Activated CD4-positive, CD25-positive, alpha-beta regulatory T cell treated with anti-CD3 and anti-CD28 coated beads, Interleukin-2, amount 50 U/mL, for 24 hours (primary cell): Measurements from ENCODE around the gene CD52.
"Not testable (repeated sequence)": the region's sequence is repeated elsewhere in the genome, so short reads cannot be mapped to it uniquely, and the experiment has no call there.

Experiments
- ATAC-seq, 2 donors: fragments of 150-1000 bp; cut with Tn5 transposase; one replicate each; pipeline ENCODE4 v1.10.0; 2021; ENCODE audit warnings: mild to moderate bottlenecking in 1 of 2, moderate library complexity in 1 of 2

CD52 gene

DNA sequence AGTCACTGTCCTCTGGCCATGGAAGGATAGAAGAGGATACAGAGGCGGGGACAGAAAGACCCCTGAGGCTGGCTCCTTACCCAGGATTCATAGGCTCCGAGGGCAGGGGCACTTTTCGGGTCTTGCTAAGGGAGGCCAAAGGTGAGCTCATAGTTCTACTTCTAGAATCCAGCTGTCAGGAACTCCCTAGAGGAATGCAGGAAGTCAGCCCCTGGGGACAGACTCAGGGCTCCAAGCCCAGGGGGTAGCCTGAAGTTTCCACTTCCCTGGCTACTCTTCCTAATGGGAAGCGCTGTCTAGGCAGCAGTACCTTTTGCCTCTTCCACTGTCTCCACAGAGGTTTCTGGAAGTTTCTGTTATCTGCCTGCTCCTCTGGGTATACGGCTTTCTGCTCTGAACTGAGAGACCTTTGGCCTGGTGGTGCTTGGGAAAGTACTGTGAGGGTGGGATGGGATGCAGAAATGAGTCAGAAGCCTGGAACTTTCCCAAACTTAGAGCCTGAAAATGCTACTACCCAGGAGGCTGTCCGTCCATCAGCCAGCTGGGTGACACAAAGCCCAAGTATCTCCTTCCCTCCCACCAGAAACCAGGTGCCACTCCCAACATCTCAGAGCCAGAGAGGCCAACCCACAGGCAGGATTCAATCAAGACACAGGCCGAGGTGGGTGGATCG lies 14.9 kb upstream of the CD52 start:
- ATAC-seq = no peak

- ATAC-seq = no peak
Observed at GRCh38 chr1:26305667-26306289, 12.0 kb upstream of the CD52 start.

- ATAC-seq = peak; percentile 100
Observed at GRCh38 chr1:26306290-26307229, 11.2 kb upstream of the CD52 start, which contains the start of gene UBXN11. UBXN11 (minus strand) TSS chr1:26306636; CDS start chr1:26302883, 3,753 bp downstream.

DNA sequence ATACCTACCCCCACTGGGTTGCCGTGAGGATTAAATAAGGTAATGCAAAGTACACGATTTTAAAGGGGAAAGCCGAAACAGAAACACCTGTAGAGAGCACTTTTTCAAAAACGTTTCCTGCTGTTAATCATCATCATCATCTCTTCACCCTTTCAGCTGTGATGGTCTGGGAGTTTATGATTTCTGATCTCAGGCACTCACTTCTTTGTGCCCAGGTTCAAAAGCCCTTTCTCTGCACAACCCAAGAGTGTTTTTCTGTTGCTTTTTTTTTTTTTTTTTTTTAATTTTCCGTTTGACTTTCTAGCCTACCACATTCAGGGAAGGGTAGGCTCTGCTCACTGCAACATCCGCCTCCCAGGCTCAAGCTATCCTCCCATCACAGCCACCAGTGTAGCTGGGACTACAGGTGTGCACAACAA lies 10.4 kb upstream of the CD52 start:
- no peak for ATAC-seq

- ATAC-seq = not testable (repeated sequence)
Observed at GRCh38 chr1:26307966-26308899, 9.5 kb upstream of the CD52 start.

GRCh38 chr1:26314501-26314900 lies 3.3 kb upstream of the CD52 start:
- no peak for ATAC-seq

DNA sequence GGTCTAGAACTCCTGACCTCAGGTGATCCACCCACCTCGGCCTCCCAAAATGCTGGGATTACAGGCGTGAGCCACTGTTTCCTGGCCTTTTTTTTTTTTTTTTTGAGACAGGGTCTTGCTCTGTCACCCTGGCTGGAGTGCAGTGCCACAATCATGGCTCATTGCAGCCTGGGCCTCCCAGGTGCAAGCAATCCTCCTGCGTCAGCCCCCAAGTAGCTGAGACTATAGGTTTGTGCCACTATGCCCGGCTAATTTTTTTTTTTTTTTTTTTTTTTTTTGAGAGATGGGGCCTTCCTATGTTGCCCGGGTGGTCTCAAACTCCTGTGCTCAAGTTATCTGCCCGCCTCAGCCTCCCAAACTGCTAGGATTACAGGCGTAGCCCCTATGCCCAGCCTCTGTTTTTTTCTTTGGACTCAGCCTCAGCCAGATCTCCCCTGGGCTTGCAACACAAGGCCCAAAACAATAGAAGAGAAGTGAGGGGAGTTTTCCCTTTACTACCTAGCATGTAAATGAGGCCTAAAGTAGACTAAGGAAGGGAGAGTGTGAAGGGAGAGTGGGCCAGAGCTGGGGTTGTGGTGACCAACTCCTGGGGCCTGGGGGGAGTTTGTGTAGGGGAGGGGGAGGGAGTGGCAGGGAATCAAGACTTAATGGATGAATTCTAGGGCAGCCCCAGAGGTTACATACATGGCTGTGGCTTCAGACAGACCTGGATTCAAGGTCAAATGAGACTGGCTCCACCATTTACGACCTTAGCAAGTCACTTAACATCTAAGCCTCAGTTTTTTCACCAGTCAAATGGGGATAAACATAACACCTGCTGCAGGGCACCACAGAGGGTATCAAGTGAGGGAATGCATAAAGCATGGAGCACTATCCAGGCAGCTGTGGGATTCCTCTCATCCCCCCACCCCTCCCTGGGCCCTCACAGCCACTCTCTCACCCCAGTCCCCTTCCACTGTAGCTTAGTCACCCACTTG lies 1.6 kb upstream of the CD52 start:
- no peak for ATAC-seq

DNA sequence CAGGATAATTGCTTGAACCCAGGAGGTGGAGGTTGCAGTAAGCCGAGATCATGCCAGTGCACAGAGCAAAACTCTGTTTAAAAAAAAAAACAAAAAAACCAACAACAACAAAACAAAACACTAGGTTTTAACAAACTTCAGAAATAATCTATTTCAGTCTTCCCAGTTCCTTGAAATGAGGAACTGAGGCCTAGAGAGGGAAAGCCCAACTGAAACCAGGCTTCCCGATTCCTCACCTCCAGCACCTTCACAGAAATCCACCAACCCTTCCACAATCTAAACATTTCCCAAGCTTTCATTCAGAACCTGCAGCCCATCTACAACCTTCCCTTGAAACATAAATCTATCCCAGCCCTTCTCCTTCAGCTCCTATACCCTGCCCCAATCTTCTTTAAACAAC lies 612 bp upstream of the CD52 start:
- no peak for ATAC-seq

GRCh38 chr1:26318338-26319064 lies 743 bp downstream of the CD52 start:
- peak; percentile 15 to 30 for ATAC-seq

DNA sequence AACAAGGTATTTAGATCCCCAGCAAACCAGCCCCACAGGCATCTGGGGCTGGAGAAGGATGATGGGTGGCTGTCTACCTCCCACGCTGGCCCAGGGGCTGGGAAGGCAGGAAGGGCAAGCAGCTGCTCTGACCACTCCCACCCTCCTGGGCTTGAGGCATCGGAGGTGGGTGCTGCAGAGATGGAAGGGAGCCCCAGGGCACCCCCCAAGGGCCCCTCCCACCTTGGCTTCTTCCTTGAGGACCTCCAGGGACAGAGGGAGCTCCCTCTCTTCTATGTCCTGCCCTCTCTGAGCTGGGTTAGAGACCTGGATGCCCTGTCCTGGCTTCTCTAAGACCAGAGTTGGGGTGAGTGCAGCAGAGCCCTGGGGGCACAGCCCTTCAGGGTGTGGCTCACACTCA lies 3.1 kb downstream of the CD52 start:
- peak in 1 of 2 donors; percentile 1 for ATAC-seq

GRCh38 chr1:26321315-26322041 lies 3.7 kb downstream of the CD52 start:
- ATAC-seq = peak; percentile 77 to 84

DNA sequence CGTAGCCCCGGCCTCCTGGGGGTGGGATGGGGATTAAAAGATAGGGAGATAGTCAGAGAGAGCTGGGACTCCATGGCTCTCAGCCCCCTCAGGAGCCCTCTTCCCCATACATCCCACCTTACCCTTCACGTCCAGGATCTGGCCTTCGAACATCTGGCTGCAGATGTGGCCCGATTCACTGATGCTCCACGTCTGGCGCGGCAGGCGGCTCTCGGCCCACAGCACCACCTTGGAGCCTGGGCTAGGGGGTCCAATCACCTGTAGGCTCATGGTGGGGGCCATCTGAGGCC lies 4.2 kb downstream of the CD52 start:
- ATAC-seq = no peak

DNA sequence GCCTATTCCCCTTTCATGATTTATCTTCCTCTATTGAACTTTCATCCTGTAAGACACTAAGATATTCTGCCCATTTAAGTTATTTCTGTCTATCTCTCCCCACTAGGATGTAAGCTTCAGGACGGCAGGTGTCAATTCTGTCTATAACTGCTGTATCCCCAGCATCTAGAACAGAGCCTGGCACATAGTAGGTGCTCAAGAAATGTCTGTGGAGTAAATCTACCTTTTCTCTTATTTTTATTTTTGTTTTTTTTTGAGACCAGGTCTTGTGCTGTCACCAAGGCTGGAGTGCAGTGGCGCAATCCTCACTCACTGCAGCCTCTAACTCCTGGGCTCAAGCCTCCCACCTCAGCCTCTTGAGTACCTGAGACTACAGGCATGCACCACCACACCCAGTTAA lies 5.6 kb downstream of the CD52 start:
- no peak for ATAC-seq

DNA sequence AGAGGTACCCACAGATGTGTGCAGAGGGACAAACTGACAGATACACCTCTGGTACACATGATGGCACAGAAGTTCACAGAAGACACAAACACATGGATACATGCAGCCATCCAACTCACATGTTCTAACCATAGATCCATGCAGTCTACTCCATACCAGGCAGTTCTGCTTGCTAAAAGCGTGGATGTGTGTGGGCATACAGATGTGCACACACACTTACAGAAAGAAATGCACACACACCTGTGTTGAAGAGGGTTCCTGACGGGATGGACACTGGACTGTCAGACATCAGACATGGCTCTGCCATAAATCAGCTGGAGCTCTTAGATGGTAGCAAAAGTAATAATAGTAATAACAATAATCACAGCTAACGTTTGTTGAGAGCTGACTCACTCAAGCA lies 6.8 kb downstream of the CD52 start:
- ATAC-seq = no peak

DNA sequence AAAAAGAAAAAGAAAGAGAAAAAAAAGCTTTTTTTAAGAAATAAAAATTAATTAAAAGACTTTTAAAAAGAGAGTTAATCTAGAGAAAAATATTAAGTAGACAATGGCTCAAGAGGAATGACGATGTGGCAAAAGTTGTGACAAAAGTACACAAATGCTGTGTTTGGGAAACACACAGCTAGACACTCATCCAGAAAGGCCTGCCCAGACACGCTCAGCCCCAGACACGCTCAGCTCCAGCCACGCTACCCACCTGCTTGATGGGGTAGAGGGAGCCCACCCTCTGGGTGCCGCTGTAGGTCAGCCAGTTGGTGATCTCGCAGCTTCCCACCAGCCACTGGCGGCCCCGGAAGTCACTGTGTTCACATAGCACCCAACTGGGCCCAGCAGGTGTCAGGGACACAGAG lies 10.2 kb downstream of the CD52 start:
- ATAC-seq = no peak

DNA sequence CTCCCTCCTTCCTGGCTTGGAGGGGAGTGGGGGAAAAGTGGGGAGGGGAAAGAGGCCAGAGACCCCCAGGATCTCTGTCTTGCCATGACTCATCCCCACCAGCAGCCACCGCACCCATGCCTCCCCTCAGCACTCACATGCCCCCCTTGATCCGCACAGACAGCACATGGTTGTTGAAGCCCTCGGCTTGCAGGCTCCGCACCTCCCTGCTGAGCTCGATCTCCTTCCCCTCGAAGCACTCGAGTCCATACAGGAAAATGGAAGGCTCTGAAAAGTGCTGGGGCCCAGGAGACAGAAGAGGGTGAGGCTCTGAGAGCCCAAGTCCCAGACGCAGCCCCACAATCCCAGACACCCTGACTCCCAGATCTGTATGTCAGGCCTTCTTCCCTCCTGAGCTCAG lies 10.8 kb downstream of the CD52 start:
- ATAC-seq = no peak

DNA sequence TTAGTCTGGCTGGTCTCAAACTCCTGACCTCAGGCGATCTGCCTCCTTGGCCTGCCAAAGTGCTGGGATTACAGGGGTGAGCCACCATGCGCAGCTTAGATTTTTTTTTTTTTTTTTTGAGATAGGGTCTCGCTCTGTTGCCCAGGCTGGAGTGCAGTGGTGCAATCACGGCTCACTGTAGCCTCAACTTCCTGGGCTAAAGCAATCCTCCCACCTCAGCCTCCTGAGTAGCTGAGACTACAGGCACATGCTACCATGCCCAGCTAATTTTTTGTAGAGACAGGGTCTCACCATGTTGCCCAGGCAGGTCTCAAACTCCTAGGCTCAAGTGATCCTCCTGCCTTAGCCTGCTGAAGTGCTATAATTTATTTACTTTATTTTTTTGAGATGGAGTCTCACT lies 11.6 kb downstream of the CD52 start:
- ATAC-seq = not testable (repeated sequence)

- ATAC-seq = no peak
Observed at GRCh38 chr1:26330276-26330675, 12.5 kb downstream of the CD52 start.

DNA sequence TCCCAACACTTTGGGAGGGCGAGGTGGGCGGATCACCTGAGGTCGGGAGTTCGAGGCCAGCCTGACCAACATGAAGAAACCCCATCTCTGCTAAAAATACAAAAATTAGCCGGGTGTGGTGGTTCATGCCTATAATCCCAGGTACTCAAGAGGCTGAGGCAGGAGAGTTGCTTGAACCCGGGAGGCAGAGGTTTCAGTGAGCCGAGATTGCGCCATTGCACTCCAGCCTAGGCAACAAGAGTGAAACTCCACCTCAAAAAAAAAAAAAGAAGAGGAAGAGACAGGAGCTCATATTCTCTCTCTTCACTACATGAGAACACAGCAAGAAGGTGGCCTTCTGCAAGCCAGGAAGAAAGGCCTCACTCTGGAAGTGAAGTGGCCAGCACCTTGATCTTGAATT lies 15.6 kb downstream of the CD52 start:
- ATAC-seq = not testable (repeated sequence)
